CD4-positive, alpha-beta T cell (primary cell): Measurements from ENCODE around the gene COA1. TPM values are rescaled to one million over a fixed set of nuclear protein-coding genes. Genes with fewer than 3 reads are reported as not detected.
A peak's percentile ranks its signal among the peaks of the same experiment; 100 is the strongest.

ENCODE experiments used
- ATAC-seq: fragments of 200-7000 bp; cut with Tn5 transposase; one replicate; pipeline ENCODE4 v1.10.0; 2022; ENCODE audit warnings: mild to moderate bottlenecking; ENCODE audit not compliant: poor library complexity
- CTCF ChIA-PET: fragments of 350-600 bp; sonication (Branson Sonifier 250); formaldehyde crosslinking; loops from one replicate; lab custom pipeline; 2021; ENCODE audit warnings: antibody characterized with exemption, inconsistent platforms; lab: Charles Lee
- POLR2A ChIA-PET: fragments of 350-600 bp; sonication (Branson Sonifier 250); formaldehyde crosslinking; loops from one replicate; lab custom pipeline; 2021; ENCODE audit warnings: antibody characterized with exemption, inconsistent platforms; lab: Charles Lee
- DNase-seq, 14 experiments: peaks; one replicate each; pipeline ENCODE4 v3.0.0-alpha.2; 2013 to 2020; ENCODE audit warnings: mixed read lengths in 2 of 14
- H3K27ac ChIP-seq, 2 donors: one replicate each; pipeline versions ENCODE4 v1.5.1 to v1.7.0; 2013; ENCODE audit warnings: low read length in 2 of 2, low read depth in 1 of 2, mild to moderate bottlenecking in 1 of 2
- H3K27me3 ChIP-seq, 2 experiments: 1 replicate in 1 of 2; 2 replicates in 1 of 2; pipeline versions ENCODE4 v1.6.1 to v1.7.0; 2013; ENCODE audit warnings: low read length in 2 of 2, control low read depth in 1 of 2, mild to moderate bottlenecking in 1 of 2, moderate library complexity in 1 of 2; ENCODE audit not compliant: insufficient read depth in 2 of 2, control insufficient read depth in 1 of 2
- H3K36me3 ChIP-seq: one replicate; pipeline ENCODE4 v1.6.1; 2013; ENCODE audit warnings: low read length, control low read depth; ENCODE audit not compliant: insufficient read depth
- H3K4me1 ChIP-seq: one replicate; pipeline ENCODE4 v1.6.1; 2013; ENCODE audit warnings: low read length, control low read depth; ENCODE audit not compliant: insufficient read depth
- H3K4me3 ChIP-seq: one replicate; pipeline ENCODE4 v1.5.1; 2013; ENCODE audit warnings: mild to moderate bottlenecking, low read length, moderate library complexity
- H3K9me3 ChIP-seq, 2 experiments: 1 replicate in 1 of 2; 2 replicates in 1 of 2; pipeline versions ENCODE4 v1.6.1 to v1.7.0; 2013; ENCODE audit warnings: low read length in 2 of 2, mild to moderate bottlenecking in 2 of 2, control low read depth in 1 of 2, moderate library complexity in 1 of 2; ENCODE audit not compliant: control insufficient read depth in 1 of 2, insufficient read depth in 1 of 2
- H3K27ac Mint-ChIP-seq: one replicate; pipeline ENCODE4 v1.8.0; 2020; ENCODE audit warnings: mixed read lengths
- H3K27me3 Mint-ChIP-seq: one replicate; pipeline ENCODE4 v1.8.0; 2021; ENCODE audit warnings: mixed read lengths
- H3K36me3 Mint-ChIP-seq: one replicate; pipeline ENCODE4 v1.8.0; 2021; ENCODE audit warnings: low read depth, mixed read lengths
- H3K4me1 Mint-ChIP-seq: one replicate; pipeline ENCODE4 v1.8.0; 2021; ENCODE audit warnings: low read depth, mixed read lengths
- H3K4me3 Mint-ChIP-seq: one replicate; pipeline ENCODE4 v1.8.0; 2020; ENCODE audit warnings: mild to moderate bottlenecking, mixed read lengths
- H3K9me3 Mint-ChIP-seq: one replicate; pipeline ENCODE4 v1.8.0; 2020; ENCODE audit warnings: mixed read lengths
- CTCF ChIP-seq: fragments of 200-600 bp; IDR thresholded peaks from one replicate; pipeline ENCODE4 v1.8.0; 2022; ENCODE audit warnings: antibody characterized with exemption, mild to moderate bottlenecking
- intact Hi-C, 2 experiments: fragments of 100-400 bp; cut with DNase I in 1 of 2; cut with micrococcal nuclease in 1 of 2; formaldehyde crosslinking; loops; one replicate each; pipeline versions ENCODE4 v1.15.1 to v1.9.0; 2023 to 2025; cut with DNase I, micrococcal nuclease
- total RNA-seq, 174 experiments: library from RNA in 2 of 174; stranded (reverse) in 2 of 174; gene quantifications; one replicate each; pipeline ENCODE4 v1.2.3 and lab custom pipeline; 2021 to 2026

Gene COA1
- total RNA-seq, 2 experiments from 2014 or later = 78.9 to 80.7 TPM

- ATAC-seq = no peak
- Histone ChIP-seq H3K27ac (peak overlapping the region; percentile 35 to 45), H3K36me3 (peaks cover 81% of the 10 kb centered on the region), H3K9me3 (no peaks in the 10 kb centered on the region), H3K4me1 (peaks cover 40% of the 10 kb centered on the region), H3K4me3 (no peak overlapping the region), H3K27me3 (no peaks in the 10 kb centered on the region)
- POLR2A ChIA-PET = interaction anchor here (1.3 kb wide), 1 partner anchor 39 kb away, joined by 3 read pairs; no protein-coding TSS in a partner anchor
- Mint-ChIP-seq H3K27ac (no peak overlapping the region), H3K27me3 (no peaks in the 10 kb centered on the region), H3K9me3 (no peaks in the 10 kb centered on the region), H3K36me3 (peaks cover 79% of the 10 kb centered on the region), H3K4me3 (peak overlapping the region; percentile 7), H3K4me1 (peaks cover 88% of the 10 kb centered on the region)
- TF ChIP-seq CTCF = no peak
- DNase-seq = no peak
- intact Hi-C loops = no loop called here
- CTCF ChIA-PET = interaction anchor here (7.8 kb wide), 1 partner anchor 42 kb away, joined by 56 read pairs; the partner anchor contains the start of gene STK17A
These were observed 105.2 kb downstream of the COA1 start for GRCh38 chr7:43624156-43624555.

GRCh38 chr7:43621729-43622448 is 107.4 kb downstream of the COA1 start:
- intact Hi-C loops = loop anchor here in 1 of 2 experiments (1.0 kb wide), 2 partner anchors 9 to 10 kb away; no protein-coding TSS in a partner anchor
- peaks cover 57% of the 10 kb centered on the region for H3K36me3 Mint-ChIP-seq

More at GRCh38 chr7:43621729-43622448, 107.4 kb downstream of the COA1 start:
- ChIA-PET POLR2A (interaction anchor here (1.0 to 4.4 kb wide), 12 partner anchors 10 to 77 kb away, joined by 3 to 45 read pairs (median 6); partner anchors contain the start of gene STK17A), CTCF (interaction anchor here (0.6 to 7.8 kb wide), 3 partner anchors 27 to 78 kb away, joined by 3 to 56 read pairs (median 18); partner anchors contain the start of gene STK17A)
- no peak overlapping the region for H3K4me3 ChIP-seq
- H3K36me3 ChIP-seq = peaks cover 88% of the 10 kb centered on the region
- peak overlapping the region; percentile 6 to 57 for H3K27ac ChIP-seq
- Mint-ChIP-seq H3K4me1 (peaks cover 65% of the 10 kb centered on the region), H3K27me3 (no peaks in the 10 kb centered on the region), H3K4me3 (peak overlapping the region; percentile 68), H3K27ac (no peak overlapping the region), H3K9me3 (no peaks in the 10 kb centered on the region)
- H3K27me3 ChIP-seq = no peaks in the 10 kb centered on the region
- ATAC-seq (peak; percentile 24), DNase-seq (peak in 2 of 14 experiments; percentile 26 to 28)
- no peaks in the 10 kb centered on the region for H3K9me3 ChIP-seq
- TF ChIP-seq CTCF = no peak
- peaks cover 59% of the 10 kb centered on the region for H3K4me1 ChIP-seq
